Mesenchymal stem cell (in vitro differentiated cells and primary cell): ENCODE measurements around the gene CHURC1. TPM values are rescaled to one million over a fixed set of nuclear protein-coding genes. Genes with fewer than 3 reads are reported as not detected.

ENCODE experiments used
- small RNA-seq: library from polyadenylated mRNA; stranded (forward); fragments of <200 nt; extraction: miRNeasy Mini kit (QIAGEN cat#:217004); gene quantifications from one replicate; pipeline ENCODE3, GENCODE V24; 2013; ENCODE audit warnings: low read depth

Gene CHURC1

Small RNA genes lying within 50 kb of the gene (small RNA-seq; reads per million reads assigned to genes)
- gene RPPH1-2P, result not detected
